ELR (cell line): Measurements from ENCODE around the gene LAIR1.
"Not testable (repeated sequence)": the region's sequence is repeated elsewhere in the genome, so short reads cannot be mapped to it uniquely, and the experiment has no call there.

ENCODE experiments used
- DNase-seq: peaks from one replicate; pipeline ENCODE4 v3.0.0-alpha.2; 2015; ENCODE audit warnings: low read depth

Gene LAIR1

DNA sequence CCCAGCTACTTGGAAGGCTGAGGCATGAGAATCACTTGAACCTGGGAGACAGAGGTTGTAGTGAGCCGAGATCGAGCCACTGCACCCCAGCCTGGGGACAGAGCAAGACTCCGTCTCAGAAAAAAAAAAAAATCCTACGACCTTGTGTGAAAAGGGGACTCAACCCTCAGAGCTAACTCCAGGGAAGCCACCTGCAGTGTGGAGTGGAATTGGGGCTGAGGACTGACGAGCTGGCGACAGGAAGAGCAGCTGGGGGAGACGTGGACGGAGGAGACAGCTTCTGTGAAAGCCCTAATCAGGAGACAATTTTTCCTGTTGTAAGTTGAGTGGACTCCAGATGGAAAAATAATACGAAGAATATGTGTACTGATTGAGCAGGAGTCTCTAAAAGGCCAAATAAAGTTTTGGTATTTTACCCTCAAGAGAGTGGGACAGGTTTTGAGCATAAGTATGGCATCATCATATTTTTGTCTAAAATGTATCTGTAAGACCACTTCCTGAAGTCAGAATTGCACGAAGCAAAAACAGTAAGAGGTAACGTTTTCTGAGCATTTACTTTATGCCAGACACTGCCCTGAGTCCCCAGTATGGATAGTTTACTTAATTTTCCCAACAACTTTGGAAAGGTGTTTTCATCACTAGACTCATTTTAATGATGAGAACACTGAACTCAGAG, 12.0 kb upstream of the LAIR1 start:
- no peak for DNase-seq

DNA sequence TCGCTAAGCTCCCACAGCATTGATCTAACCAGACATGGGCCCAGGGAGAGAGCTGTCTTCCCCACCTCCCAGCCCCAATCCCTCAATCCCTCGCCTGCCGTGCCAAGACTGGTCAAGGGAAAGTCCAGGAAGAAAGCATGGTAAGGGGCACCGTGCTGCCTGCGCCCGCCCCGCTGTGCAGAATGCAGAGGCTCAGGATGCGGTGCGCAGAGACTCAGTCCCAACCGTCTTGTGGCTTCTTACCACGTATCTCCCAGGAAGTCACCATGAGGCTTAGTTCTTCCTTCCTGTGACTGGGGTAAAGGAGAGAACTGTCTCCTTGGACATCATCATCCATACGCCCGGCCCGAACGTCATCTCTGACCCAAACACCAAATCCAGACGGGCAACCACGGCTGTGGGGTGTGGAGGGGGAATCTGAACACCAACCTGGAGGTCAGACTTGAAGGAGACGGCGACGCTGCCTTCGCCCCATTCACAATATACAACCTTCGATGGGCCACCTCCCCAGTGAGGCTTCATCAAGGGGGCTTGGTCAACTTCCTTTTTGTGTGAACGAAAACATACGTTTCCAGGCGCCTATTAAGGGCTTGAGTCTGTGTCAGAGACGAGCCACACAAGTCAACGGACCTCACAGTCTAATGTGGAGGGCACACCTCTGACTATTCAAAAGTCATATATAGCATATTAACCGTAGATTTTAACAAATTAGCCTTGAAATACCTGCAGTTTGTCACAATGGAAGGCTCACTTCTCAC, 10.6 kb upstream of the LAIR1 start:
- DNase-seq, result not testable (repeated sequence)

DNA sequence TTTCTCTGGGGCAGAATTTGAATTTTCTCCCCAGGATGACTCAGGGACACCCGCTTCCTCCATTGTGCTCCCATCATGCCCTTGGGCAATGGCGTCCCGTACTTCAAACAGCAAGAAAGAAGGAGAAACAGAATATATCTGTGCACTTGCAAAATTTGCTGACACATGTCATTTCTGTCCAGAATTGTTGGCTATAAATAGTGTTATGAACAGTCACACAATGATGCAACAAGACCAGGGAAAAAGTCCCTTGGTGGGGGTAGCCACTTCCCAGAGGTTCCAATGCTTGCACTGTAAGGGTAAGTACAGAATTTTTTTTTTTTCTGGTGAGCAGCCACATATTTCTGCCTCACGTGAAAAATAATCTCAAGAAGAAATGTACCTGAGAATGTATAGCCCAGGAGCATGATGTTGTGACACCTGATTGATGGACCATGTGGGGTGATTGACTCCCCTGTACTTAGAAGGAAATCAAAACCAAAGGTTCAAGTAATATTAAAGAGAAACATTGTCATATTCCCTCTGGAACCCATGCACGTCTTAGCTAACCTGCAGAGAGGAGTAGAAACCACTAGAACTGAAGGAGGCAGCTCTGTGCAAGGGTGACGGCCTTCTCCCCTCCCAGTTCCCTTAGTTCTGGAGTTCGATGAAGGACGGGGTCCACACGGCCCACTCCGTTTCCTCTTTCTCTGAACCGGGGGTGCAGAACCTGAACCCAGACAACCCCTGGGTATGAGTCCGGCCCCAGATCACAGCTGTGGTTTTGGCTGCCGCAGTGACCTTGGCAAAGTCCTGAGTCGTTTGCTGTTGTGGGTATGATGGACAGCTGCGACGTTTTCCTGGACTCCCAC, 9.3 kb upstream of the LAIR1 start:
- no peak for DNase-seq

DNA sequence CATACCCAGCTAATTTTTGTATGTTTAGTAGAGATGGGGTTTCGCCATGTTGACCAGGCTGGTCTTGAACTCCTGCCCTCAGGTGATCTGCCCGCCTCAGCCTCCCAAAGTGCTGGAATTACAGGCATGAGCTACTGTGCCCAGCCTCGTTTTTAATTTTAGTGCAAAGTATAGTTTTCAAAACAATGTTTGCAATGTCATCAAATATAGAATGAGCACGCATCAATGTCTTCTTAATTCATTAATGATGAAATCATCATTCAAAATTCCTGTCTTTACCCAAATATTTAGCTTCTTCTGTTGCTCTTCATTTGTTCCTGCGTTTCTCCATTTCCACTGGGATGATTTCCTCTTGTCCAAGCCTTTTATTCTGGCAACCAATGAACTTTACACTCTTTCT, 6.7 kb upstream of the LAIR1 start:
- not testable (repeated sequence) for DNase-seq

DNA sequence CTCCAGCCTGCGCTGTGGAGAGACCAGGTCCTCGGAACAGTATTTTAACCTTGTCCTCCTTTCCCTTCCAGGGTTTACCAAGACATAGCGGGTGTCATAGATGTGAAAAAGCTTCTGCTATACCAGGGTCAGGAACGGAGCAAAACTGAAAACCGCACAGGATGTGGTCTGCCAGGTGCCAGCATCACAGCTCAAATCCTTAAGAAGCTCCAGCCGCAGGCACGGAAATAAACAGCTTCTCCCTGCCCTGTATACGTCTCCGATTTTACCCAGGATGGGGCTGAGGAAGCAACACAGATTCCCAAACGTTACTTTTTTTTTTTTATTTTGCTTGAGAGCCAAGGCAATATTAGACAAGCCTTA, 5.7 kb upstream of the LAIR1 start:
- not testable (repeated sequence) for DNase-seq

DNA sequence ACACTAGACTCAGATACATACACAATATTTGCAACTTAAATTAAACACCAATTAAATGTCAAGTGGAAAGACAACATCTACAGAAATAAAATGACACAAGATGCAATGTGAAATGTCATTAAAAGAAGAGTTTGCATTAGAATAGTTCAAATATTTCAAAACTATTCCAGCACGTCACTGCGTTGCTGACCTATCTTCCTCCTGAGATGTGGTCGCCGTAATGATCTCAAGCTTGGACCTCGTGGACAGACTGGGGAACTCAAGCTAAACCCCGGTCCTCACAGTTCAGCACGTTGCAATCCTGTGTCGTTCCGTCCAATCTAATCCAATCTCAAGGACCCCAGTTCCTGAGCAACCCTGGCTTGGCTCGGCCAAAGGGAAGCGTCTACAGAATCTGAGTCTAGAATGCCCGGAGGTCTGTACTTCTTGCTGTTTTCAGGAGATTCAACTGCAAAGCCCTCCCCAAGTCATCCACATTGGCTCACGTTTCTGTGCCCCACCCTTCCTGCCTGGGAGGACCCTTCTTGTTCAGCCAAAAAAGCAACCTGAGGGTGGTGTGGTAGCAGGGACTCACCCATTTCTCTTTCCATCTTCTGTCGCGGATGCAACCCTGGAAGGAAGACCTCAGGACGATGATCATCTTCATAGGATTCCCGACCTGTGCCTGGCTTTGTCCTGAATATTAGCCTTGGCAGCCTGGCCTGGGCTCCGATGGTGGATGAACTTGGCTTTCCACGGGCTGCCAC, 5.1 kb upstream of the LAIR1 start:
- DNase-seq, result not testable (repeated sequence)

DNA sequence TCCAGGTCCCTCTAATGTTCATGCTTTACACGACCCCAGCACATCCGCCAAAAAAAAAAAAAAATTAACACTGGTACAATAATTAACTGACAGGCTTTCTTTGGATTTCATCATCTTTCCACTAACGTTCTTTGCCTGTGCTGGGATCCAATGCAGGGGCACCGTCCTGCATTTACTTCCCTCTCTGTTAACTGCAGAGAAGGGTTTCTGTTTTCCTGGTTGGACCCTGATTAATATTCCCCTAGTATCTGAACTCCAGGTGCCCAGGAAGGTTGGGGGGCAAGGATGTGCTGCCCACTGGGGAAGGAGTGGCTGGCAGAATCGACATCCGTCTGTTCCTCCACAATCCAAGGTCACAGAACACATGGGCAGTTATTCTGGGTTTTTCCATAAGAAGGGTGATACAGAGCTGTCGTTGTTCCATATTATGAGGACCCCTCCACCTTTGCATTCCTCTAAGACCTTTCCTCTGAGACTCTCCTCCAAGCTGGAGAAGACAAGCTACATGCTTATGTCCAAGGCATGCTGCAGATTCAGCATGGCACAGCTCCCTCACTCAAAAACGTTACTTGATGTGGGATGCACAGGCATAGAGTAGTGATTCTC, 4.5 kb upstream of the LAIR1 start:
- no peak for DNase-seq

DNA sequence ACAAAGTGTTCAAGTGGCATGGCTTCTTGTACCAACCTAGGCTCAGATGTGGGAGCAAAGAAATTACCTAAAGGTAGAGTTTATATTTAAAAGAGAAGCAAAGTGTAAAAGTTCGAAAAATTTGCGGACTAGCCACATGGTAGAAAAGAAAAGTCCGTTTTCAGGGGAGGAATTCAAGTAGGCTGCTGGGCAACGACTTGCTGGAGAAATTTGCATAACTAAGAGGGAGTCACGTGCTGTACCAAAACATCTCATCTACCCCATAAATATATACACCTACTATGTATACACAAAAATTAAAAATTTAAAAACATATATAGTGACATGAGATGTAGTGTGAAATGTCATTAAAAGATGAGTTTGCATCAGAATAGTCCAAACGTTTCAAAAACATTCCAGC, 2.1 kb upstream of the LAIR1 start:
- no peak for DNase-seq

DNA sequence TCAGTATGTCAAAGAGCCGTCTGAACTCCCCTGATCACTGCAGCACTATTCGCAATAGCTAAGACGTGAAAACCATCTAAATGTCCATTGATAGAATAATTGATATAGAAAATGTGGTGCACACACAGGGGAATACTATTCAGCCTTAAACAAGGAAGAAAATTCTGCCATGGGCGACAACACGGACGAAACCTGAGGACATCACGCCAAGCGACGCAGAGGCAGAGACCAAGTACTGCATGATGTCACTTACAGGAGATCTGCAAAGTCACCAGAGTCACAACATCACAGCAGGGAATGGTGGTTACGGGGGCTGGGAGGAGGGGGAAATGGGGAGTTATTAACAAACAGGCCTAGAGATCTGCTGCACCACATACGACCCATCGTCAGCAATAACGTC, 1.1 kb upstream of the LAIR1 start:
- not testable (repeated sequence) for DNase-seq

DNA sequence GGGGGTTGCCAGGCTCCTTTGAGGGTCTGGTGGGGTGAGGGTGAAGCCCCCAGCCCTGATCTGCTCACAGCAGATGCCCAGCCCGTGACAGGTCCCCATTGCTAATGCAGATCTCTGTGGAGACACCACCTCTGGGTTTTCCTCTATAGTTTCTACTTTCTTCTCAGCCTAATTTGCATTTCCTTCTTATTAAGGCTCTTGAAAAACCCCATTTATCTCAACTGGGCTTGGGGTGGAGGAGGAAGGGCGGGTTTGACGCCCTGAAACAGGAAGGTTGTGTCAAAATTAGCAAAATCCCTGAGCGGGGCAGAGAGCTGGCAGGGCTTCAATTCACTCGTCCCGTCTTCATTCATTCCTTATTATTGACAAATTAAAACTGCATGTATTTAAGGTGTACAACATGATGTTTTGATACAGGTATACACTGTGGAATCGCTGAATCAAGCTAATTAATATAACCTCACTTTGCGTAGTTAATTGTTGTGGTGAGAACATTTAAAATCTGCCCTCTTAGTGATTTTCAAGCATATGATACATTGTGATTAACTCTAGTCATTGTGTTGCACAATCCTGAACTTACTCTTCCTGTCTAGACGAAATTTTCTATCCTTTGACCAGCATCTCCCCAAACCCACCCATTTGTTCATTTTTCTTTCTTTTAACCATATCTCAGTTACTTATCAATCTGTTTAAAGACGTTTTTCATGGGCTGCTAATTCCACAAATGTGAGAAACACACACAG, 2.9 kb downstream of the LAIR1 start:
- DNase-seq, result not testable (repeated sequence)

DNA sequence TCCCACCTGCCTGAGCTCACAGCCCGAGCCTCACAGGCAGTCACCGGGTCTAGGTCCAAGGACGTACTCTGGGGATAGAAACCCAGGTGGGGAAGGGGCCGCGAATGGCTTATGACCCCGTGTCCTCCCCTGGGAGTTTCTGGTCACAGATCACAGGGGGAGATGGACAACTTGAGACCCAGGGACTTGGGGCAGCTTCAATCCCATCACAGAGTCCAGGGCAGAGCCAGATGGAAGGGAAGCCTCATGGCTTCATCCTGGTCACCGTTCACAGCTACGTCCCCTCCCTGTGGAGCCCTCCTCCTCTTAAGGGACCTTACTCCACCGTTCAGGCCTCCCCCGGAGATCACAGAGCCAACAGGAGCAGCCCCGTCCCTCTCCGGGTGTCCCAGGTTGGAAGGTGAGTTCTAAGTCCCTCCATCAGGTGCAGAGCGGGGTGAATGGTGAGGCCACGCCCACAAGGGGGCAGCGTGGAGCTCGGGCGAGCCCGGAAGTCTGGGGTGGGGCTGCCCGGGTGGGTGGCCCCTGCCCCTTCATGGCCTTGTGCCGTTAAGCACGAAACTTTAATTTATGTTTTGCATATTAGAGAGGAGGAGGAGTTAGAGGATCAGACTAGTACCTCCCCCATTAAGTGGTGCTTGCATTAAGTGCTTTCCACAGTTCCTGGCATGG, 5.4 kb downstream of the LAIR1 start:
- not testable (repeated sequence) for DNase-seq

DNA sequence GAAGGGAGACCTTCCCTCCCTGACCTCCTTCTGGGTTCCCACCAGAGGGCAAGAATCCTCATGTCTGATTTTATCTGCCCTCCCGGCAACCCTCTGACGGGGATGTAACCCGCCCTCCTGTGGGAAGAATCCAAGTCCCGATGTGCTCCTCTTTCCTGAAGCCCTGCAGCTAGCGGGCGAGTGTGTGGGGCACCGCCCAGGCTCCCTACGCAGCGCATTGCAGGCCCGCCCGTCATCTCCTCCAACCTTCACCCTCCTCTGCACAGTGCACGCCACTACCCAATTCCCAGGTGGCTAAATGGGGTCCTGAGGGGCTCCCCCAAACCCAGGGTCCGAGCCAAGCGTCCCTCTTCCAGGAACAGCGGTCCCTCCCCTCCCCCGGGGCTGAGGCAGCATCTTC, 7.3 kb downstream of the LAIR1 start:
- no peak for DNase-seq

DNA sequence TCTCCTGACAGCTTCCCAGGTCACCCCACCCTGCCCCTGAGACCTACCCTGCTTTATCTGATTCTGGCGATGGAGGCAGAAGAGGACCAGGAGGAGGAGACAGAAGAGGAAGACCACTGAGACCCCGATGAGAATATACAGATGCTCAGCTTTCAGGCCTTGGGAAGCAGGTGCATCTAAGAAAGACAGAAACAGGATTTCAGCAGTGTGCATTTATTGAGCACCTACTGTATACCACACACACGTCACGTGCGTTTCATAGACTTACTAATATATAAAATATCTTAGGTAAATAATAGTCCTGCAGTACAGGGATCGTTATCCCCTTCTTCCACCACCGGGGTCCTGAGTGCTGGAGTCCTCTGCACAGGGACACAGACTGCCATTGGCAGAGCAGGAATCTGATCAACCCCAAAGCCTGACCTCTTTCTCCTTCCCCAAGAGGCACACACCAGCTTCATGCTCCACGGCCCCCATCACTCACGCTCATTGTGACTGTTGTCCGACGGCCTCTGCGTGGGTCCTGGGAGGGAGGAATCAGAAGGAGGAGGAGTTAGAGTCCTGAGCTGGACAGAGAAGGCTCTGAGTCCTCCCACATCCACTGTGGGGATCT, 8.2 kb downstream of the LAIR1 start:
- DNase-seq, result no peak

DNA sequence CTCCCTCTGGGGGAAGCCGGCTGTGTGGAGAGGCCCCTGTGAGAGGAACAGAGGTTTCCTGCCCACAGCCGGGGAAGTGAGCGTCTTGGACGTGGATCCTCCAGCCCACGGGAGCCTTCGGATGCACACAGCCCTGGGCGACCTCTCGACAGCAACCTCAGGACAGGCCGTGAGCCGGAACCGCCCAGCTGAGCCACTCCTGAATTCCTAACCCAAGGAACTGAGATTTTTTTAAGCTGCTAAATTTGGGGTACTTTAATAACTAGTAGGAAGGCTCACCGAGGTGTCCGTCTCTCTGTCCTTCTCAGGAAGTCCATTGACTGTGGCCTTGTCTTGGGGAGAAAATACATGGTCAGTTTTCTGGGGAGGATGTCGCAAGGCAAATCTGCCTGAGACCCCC, 9.1 kb downstream of the LAIR1 start:
- no peak for DNase-seq

DNA sequence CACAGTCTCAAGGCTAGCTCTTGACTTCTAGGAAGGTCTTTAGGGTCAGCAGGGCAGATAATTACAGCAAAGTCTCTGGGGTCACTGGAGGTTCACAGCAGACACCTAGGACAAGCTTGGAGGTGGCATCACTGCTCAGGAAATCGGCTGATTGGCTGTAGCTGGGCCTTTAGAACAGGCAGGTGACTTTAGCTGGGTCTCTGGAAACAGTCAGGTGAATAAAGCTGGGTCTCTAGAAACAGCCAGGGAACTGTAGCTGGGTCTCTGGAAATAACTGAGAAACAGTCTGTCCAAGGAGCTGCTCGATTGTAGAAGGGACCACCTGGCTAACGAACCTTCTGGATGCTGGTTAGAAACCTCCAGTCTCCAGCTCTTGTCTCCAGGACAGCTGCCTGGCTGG, 10.0 kb downstream of the LAIR1 start:
- no peak for DNase-seq

DNA sequence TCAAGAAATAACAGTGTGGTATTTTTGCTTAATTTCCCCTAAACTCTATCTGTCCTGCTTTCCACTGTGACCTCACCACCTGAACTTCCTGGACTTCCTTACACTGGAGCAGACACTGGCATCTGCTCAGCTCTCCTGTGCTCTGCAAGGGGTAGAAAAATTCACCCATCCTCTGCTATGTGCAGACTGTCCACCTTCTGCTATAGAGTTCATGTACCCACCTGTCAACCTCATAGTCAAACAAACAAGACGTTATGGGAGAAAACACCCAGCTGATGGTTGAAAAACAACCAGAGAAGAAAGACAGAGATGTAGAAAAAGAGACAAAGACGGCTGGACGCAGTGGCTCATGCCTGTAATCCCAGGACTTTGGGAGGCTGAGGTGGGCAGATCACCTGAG, 12.2 kb downstream of the LAIR1 start:
- DNase-seq, result no peak

DNA sequence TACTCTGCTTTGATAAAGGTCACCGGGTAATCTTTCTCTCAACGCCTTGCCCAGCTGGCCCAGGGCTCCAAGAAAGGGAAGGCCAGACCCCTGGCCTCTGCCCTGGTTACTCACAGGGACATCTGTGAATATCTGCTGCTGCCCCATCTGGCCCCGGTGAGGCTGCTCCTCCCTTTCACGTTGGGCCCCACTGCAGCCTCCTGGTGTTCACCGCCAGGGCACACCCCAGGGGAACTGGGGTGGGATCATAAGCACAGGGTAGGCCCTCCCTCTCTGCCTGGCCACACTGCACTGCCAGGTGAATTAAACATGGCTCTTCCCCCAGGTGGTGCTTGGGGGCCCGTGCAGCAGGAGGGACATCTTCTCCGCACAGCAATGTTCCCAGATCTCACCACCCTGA, 12.7 kb downstream of the LAIR1 start:
- no peak for DNase-seq

DNA sequence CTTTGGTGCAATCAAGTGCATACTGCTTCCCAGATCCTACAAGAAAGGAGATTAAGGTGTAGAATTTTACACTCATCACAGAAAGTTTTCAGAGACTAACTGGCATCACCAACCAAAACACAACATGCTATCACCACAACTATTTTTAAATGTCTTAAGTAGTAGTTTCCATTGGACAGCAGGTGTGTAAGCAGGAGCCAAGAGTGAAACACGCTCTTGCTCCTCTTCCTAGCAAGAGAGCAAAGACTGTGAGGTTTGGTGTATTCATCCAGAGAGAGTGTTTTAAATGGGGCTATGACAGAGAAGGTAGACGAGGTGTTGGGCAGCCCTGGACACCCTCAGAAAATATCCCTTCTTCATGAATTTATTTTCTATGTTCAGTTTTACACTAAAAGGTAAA, 13.3 kb downstream of the LAIR1 start:
- DNase-seq, result no peak

DNA sequence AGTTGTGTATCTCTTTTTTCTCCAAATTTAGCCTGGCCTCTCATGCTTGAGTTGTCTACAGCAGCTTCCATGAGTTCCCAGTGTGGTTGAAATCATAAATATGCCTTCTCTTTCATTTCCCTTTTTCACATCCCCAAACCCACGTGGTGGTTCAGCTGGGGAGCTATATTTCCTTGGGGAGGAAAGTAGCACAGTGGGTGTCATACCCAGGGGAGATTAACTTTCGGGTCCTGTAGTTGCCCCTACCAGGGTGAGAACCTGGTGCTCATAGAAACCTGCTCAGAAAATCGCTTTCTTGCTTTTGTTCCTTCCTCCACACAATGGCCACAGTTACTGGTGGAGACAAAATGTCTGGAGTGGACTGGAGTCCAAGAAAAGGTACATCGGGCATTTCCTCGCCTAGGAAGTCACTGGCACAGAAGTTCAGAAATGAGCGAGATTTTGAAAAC, 18.8 kb downstream of the LAIR1 start:
- DNase-seq, result no peak

DNA sequence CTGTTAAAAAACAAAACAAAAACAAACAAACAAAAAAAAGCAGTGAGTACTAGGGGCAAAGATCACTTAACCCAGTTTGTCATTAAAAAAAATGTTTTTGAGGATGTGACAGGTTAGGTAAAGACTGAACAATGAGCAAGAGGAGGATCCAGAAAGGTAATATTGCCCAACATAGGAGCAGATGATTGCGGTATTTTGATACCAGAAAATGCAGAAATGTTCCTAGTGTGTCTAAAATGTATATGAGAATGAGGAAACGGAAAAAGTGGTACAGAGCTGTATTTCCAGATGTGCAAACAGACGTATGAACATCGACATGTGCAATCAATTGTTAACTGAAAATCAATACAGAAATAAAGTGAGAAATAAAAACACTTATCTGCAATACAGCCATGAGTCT, 20.9 kb downstream of the LAIR1 start:
- no peak for DNase-seq
